GM23248 (cell line): Measurements from ENCODE around the gene ALPK3.

Experiments used
- EZH2 ChIP-seq: fragments of 200-600 bp; sonication (generic); IDR thresholded peaks from 2 replicates; pipeline ENCODE4 v1.6.1; 2018; ENCODE audit warnings: antibody characterized with exemption, mild to moderate bottlenecking; ENCODE audit not compliant: insufficient read depth, poor library complexity, severe bottlenecking
- EZH2phosphoT487 ChIP-seq: fragments of 200-600 bp; sonication (generic); IDR thresholded peaks from 2 replicates; pipeline ENCODE4 v1.6.1; 2018; ENCODE audit warnings: antibody characterized with exemption, moderate library complexity, mild to moderate bottlenecking, low read depth; ENCODE audit not compliant: insufficient read depth

- no peak for TF ChIP-seq EZH2
- no peak for TF ChIP-seq EZH2phosphoT487
Observed at GRCh38 chr15:84857418-84858004, 40.4 kb downstream of the ALPK3 start.
